ENCODE measurements around the gene SERTAD2.

Gene SERTAD2

GRCh38 chr2:64582774-64583340 lies 70.9 kb downstream of the SERTAD2 start:
- DNase-seq (ENCODE audit: low spot score) = peak; percentile 56
- TF ChIP-seq CTCF (IDR thresholded peaks at IDR 0.05; ENCODE audit: borderline replicate concordance, control extremely low read depth, extremely low read depth, insufficient read depth, missing control alignments) = no peak
- in situ Hi-C loops (cut with MboI; ENCODE audit: low sequenced_read_pairs, unreplicated experiment) = no loop called here

GRCh38 chr2:64581777-64582539 lies 71.8 kb downstream of the SERTAD2 start:
- DNase-seq (ENCODE audit: low spot score) = no peak
- TF ChIP-seq CTCF (IDR thresholded peaks at IDR 0.05; ENCODE audit: borderline replicate concordance, control extremely low read depth, extremely low read depth, insufficient read depth, missing control alignments) = no peak
- in situ Hi-C loops (cut with MboI; ENCODE audit: low sequenced_read_pairs, unreplicated experiment) = no loop called here
